CD4-positive, alpha-beta T cell treated with Interleukin-17A for 4 hours (primary cell): Measurements from ENCODE around the gene GGA1.

Experiments
- DNase-seq: peaks from one replicate; pipeline ENCODE4 v3.0.0-alpha.2; 2020; ENCODE audit warnings: mixed read lengths

The GGA1 gene

GRCh38 chr22:37632174-37633088, 23.8 kb downstream of the GGA1 start:
- DNase-seq = no peak

DNA sequence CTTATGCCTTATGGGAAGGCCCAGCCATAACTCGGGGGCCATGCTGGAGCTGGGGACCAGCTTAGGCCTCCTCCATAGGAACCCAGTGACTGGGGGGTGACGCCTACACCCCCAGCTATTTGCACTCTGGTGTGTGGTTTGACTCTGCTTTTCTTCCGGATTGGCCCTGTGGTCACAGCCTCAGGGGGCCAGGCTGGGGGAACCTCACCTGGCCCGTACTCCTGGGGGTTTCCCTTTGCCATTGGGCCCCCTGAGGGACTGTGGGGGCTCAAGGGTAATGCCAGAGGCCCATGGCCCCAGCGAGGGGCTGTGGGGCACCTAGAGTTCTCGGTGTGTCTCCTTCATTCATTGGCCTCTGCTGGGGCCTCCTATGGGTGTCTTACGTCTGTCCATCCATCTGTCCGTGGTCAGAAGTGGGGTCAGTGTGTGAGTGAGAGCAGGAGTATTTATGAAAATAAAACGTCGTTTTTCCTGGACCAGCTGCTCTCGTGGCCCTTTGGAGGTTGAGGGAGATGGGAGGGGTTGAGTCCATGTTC, 24.5 kb downstream of the GGA1 start:
- peak; percentile 28 for DNase-seq

DNA sequence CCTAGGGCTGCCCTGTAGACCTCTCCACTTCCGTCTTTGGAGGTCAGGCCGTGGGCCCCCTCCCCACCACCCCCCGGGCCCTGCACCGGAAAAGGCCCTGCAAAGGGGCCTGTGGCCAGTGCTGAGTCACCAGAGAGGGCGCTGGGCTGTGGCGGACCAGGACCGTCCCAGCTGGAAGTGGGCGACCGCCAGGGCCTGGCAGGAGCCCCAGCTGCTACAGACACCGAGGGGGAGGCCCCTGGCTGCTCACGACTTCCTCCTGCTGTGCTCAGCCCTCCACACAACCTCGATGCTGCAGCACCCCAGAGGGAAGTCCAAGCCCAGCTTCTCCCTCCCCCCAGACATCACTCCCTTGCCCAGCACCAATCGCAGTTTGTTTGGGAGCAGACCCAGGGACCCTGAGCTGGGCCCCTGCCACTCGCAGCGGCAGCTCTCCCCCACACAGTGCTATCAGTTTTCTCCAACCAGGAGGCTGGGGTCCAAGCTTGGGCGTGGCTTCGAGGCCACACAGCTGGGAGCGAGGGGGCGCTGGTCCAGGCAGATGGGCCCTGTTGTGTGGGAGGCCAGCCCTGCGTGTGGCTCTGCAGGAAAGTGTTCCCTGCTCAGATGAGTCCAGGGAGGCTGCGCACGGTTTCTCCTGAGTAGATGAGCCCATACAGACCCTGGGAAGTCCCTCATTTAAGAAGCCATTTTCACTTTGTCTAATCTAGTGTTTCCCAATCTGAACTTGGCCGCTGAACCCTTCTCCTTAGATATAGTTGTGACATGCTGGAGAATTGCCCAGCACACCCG, 25.2 kb downstream of the GGA1 start:
- peak; percentile 71 for DNase-seq

- peak; percentile 42 for DNase-seq
Measured at GRCh38 chr22:37634417-37634924, 25.8 kb downstream of the GGA1 start.

DNA sequence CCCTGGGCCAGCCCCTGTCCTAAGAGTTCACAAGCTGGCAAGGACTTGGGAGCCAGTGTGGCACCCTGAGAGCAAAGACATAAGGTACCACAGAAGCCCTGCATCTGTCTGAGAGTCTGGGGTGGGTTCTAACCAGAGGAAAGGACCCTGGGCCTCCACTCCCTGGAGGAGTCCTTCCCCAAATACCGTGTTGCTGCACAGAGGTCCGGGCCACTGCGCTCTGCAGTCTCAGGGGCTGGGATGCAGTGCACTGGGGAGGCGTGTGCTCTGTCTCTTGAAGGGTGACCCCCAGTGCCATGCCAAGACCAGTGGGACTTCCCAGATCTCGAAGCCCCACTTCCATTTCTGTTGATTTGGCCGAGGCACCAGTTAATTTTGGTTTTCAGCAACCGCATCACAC, 26.5 kb downstream of the GGA1 start:
- no peak for DNase-seq

GRCh38 chr22:37636186-37636948, 27.7 kb downstream of the GGA1 start:
- peak; percentile 43 for DNase-seq

GRCh38 chr22:37636949-37637273, 28.3 kb downstream of the GGA1 start:
- DNase-seq = no peak

- DNase-seq = peak; percentile 57
Measured at GRCh38 chr22:37638391-37639069, 29.9 kb downstream of the GGA1 start.

DNA sequence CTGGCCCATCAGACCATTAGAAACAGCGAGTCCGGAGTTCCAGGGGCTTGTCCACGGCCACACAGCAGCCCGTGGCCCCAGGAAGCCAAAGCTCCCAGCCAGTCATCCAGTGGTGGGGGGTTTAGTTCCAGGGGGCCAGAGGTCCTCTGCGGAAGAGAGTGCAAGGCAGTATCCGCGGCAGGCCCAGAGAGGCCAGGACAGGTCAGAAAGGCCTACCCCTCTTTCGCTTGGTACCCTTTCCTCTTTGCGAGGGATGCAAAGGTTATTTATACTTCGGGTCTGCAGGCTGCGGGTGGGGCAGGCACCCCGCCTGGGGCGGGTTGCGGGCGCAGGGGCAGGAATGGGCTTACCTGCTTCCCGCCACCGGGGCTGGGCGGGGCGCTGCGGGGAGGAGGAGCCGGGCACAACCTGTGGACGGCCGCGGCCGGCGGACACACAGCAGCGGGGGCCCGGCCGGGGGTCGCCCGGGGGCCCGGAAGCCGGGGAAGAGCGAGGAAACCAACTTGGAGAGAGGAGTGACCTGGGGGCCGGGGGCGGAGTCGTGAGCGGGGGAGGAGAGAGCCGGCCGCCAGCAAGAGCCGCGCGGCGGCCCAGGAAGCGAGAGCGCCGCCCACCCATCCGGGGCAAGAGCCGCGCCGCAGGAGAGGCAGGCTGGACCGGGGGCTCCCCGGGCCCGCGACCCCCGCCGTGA, 30.6 kb downstream of the GGA1 start, which contains the start of gene SH3BP1:
SH3BP1 (plus strand) TSS at position 600 of the 691 bp plus-strand sequence. CDS start 119 bp downstream, outside the sequence.
- peak; percentile 71 for DNase-seq

DNA sequence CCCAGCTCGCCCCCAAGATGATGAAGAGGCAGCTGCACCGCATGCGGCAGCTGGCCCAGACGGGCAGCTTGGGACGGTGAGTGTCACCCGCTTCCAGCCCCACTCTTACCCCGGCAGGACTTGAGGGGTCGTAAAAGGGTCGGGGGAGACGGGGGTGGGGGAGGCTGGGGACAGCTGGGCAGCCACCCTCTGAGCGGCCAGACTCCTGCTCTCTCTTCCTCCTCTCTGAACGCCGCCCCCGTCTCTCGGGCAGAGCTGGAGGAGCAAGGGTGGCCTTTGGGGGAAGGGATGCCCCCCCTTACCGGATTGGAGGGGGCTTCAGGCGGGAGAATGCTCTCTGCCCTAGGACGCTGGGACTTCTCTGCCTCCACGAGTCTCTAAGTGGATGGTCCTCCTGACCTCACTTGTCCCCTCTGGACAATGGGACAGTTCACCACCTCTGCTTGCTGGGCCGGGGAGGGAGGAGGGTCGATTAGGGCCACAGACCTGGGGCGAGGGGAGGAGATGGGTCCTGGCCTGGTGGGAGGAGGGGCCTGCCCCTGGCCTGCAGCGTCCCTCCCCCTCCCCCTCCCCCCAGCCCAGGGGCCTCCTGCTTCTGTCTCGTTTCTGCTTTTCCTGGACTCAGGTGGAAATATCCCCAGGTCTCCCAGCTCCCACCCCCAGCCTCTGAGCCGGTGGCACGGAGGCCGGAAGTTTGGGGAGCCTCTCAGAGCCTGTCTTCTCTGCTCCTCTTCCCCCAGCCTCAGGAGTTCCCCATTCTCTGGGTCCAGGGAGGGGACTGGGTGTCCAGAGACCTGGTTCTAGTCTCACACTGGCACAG, 31.3 kb downstream of the GGA1 start:
- DNase-seq = peak; percentile 47

DNA sequence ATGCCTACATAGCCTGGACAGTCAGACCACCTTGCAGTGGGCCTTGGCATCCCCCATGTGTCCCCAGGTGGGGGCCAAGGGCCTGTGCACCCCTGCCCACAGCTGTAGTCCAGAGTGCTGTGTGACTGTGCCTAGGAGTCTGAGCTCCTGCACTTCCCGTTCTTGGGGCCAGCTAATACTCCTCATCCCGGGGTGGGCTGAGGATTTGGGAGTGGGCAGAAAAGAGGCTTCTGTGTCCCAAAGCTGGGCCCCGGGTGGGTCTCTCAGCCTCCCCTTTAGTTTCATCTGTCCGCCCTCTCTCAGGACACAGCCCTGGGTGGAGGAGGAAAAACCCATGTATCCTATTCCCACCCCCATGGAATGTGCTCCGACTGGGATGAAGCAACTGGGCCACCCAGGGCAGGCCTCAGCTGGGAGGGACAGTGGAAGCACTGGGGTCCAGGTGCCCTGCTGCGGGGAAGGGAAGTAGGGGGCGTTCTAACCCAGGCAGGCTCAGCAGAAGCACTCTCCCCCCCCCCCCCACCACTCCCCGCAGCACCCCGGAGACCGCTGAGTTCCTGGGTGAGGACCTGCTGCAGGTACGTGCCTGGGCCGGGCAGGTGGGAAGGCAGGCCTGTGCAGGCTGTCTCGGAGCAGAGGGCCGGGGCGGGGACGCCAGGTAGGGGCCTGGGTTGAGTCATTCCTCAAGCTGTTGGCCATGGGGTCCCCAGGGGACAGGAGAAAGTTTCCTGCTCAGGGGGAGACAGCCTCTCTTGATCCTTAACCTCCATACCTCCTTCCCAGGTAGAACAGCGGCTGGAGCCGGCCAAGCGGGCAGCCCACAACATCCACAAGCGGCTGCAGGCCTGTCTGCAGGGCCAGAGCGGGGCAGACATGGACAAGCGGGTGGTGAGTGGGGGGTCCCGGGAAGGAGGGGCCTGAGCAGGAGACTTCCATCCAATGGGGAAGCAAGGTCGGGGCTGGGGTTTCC, 32.2 kb downstream of the GGA1 start:
- DNase-seq = peak; percentile 72

- no peak for DNase-seq
Measured at GRCh38 chr22:37641561-37641949, 32.9 kb downstream of the GGA1 start.

GRCh38 chr22:37643225-37643847, 34.7 kb downstream of the GGA1 start:
- DNase-seq = peak; percentile 93

- no peak for DNase-seq
Measured at GRCh38 chr22:37647317-37647716, 38.7 kb downstream of the GGA1 start.

DNA sequence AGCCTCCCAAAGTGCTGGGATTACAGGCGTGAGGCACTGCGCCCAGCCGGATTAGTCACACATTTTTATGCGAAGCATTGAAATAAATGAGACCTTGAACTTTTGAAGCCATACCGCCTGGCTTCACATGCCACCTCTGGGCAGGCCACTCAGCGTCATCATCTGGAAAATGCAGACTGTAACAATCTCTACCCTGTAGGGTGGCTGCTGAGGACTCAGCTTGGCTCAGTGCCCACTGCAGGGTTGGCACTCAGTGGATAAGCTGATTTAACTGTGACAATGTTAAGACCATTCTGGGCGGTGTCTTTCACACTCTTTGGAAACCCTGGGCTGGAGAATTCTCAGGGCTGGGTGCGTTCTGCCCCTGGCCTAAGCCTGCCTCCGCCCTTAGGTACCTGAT, 39.3 kb downstream of the GGA1 start:
- DNase-seq = no peak

DNA sequence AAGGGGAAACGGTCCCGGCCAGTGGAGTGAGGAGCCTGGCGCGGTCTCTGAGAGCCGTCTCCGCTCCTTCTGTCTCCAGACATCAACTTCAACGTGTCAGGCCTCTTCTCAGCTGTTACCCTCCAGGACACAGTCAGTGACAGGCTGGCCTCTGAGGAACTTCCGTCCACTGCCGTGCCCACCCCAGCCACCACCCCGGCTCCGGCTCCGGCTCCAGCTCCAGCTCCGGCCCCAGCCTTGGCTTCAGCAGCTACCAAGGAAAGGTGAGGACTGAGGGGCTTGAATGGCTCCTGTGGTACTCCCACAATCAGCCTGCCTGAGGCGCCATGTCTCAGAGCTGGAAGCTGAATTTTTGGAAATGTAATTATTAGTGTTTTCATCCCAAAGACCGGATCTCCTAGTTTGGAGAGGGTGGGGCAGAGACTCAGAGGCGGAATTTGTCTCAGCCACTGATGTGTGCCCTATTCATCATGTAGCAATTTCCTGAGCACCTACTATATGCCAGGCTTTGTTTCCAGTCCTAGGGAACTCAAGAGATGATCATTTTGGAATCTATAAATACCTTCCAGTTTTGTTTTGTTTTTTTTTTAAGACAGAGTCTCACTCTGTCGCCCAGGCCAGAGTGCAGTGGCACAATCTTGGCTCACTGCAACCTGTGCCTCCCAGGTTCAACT, 42.0 kb downstream of the GGA1 start:
- DNase-seq = no peak

DNA sequence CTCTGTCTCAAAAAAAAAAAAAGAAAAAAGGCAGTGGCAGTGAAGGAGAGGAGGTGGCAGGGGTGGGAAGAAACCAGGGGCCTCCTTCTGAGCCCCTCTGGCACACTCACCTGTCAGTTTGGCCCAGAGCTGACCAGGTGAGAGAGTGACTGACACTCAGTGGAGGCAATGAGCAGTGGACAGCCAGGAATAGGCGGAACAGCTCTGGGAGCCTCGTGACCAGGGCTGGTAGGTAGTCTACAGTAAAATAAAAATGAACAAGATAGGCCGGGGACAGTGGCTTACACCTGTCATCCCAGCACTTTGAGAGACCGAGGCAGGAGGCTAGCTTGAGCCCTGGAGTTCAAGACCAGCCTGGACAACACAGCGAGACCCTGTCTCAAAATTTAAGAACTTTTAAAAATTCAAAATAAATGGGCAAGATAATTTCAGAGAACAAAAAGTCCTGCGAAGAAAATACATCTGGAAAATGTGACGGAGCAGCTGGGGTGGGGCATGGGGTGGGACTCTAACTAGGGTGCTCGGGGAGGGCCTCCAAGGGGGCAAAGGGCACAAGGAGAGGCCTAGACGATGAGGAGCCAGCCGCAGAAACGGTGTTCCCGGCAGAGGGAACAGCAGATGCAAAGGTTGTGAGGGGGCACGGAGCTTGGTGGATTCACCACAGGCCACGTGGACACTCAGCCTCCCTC, 46.1 kb downstream of the GGA1 start:
- no peak for DNase-seq

DNA sequence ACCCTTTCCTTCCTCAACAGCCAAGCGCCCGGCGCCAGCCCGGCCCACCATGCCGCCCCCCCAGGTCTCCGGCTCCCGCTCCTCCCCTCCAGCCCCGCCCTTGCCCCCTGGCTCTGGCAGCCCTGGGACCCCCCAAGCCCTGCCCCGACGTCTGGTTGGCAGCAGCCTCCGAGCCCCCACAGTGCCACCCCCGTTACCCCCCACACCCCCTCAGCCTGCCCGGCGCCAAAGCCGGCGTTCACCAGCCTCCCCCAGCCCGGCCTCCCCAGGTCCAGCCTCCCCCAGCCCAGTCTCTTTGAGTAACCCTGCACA, 46.6 kb downstream of the GGA1 start:
- no peak for DNase-seq
